OCI-M1 (cell line): ENCODE data around the gene KCNQ1.

Experiments
- DNase-seq: peaks from one replicate; lab custom pipeline; 2025; lab: John Stamatoyannopoulos, UW

Gene KCNQ1

DNA sequence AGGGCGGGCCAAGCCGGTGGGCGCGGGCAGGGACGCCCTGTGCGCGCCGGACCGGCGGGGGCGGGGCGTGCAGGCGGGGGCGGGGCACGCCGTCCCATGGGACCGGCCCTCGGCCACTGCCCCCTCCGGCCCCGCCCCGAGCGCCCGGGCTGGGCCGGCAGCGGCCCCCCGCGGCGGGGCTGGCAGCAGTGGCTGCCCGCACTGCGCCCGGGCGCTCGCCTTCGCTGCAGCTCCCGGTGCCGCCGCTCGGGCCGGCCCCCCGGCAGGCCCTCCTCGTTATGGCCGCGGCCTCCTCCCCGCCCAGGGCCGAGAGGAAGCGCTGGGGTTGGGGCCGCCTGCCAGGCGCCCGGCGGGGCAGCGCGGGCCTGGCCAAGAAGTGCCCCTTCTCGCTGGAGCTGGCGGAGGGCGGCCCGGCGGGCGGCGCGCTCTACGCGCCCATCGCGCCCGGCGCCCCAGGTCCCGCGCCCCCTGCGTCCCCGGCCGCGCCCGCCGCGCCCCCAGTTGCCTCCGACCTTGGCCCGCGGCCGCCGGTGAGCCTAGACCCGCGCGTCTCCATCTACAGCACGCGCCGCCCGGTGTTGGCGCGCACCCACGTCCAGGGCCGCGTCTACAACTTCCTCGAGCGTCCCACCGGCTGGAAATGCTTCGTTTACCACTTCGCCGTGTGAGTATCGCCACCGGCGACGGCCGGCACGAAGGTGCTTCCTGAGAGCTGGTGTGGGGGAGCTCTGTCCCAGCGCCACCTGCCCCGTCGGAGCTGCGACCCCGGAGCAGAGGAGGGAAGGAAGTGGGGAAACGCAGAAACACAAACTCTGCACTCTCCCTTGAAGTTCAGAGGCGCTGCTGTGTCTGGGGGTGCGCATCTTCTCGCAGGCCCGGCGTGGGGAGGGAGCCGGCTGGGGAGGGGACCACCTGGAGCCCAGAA is at the start of gene KCNQ1:
Gene KCNQ1, plus strand, starts transcription at position 188 of the 925 bp plus-strand sequence. Its CDS starts 91 bp downstream, at position 279.
- peak; percentile 71 for DNase-seq

DNA sequence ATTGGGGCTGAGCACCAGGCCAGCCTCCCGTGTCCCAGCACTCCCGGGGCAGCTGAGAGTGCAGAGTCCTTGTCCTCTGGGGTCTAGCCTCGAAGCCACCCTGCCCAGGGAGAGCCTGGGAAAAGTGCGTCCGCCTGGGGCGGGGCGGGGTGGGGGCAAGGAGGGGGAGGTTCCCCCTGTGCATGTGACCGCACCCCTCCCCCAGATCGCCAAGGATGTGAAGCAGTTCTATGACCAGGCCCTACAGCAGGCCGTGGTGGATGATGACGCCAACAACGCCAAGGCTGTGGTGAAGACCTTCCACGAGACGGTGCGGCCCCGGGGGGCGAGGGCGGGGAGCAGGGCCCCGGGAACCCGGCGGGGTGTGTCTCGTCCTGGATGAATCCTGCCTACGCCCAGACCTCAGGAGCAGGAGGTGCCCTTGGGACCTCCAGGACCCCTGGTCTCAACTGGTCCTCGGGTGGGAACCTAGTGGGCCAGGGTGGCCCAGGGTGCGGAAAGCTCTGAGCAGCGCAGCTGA is 49.5 kb upstream of the KCNQ1 start:
- no peak for DNase-seq

GRCh38 chr11:2395856-2396255 is 49.0 kb upstream of the KCNQ1 start:
- no peak for DNase-seq

GRCh38 chr11:2396471-2396870 is 48.3 kb upstream of the KCNQ1 start:
- DNase-seq, result no peak

DNA sequence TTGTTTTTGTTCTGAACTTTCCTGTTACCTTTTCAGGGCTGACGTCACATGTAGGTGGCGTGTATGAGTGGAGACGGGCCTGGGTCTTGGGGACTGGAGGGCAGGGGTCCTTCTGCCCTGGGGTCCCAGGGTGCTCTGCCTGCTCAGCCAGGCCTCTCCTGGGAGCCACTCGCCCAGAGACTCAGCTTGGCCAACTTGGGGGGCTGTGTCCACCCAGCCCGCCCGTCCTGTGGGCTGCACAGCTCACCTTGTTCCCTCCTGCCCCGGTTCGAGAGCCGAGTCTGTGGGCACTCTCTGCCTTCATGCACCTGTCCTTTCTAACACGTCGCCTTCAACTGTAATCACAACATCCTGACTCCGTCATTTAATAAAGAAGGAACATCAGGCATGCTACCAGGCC is 47.8 kb upstream of the KCNQ1 start:
- DNase-seq, result no peak

DNA sequence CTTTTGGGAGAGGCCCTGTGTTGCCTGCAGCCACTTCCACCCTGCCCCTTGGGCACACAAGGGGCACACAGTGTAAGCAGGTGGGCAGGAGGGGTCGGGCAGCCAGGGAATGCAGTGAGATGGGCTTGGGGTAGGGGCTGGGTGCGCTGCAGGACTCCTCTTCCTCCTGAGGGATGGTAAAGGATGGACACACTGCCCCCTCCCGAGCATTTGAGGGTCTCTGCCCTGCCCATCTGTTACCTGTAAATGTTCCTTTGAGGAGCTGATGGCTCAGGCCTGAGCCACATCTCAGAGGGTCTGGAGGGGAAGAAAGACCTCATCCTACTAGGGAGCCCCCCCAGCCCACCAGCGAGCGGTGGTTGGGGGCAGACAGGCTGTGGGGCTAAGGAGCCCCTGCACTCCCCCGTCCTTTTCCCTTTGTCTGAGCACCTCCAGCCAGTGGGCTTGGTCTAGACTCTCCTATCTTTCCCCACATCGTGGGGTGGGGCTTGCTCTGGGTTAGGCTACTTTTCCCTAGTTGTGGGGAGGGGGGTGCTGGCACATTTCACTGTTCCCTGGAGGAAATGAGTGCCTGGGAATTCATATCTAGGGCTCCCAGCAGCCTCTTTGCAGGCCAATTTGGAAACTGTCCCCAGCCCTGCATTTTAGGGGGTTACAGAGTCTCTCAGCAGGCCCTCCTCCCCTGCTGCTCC is 46.0 kb upstream of the KCNQ1 start:
- DNase-seq, result peak; percentile 43

DNA sequence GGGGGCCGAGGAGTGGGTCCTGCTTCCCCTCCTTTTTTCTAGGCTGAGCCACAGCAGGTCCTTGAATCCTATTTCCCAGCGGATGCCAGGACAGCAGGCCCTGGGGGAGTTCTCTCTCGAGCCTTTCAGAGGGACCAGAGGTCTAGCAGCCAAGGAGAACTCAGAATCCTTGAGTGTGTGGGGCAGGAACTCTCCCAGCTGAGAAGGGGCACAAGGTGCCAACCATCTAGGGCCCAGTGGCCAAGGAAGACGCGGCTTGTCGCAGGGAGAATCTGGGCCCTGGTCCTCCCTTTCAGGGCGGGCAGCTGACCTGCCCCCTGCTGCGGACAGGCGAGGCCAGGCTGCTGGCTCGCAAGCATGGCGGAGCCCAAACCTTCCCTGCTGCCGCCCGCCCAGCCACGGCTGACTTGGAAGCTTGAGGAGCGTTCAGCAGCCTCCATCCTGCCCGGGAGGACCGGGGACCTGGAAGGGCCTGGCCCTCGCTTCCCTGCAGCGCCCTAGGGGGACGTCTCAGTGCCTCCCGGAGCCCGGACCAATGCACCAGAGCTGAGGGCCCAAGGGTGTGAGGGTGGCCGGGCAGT is 45.2 kb upstream of the KCNQ1 start:
- peak; percentile 58 for DNase-seq

DNA sequence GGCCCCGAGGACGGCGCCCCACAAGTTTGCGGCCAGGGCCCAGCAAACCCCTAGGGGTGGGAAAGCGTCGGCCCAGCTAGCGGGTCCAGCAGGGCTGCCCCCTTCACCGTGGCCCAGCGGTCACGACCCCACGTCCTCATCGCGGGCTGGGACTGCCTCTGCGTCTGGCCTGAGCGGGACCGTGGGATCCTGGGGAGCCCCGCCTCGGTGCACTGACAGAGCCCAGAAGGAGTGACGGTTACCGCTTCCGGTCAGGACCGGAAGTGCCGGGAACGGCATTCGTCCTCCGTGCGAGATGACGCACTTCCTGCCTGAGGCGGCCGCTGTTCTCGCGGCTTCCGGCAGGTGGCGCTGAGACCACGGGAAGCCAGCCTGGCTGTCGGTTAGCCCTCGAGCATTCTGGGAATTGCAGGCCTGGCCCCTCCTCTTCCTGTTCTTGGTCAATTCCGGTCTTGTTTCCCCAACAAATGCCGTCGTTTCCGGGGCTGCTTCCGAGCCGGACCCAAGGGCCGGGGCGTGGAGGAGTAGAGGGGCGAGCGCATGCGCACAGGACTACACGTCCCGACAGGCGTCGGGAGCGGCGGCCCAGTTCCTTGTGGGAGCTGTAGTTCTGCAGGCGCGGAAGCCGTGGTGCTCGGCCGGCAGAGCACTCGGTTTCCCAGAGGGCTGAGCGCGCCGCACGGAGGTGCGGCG is 44.6 kb upstream of the KCNQ1 start, which contains the start of gene TSSC4:
Gene TSSC4, plus strand, starts transcription at position 682 of the 693 bp plus-strand sequence. CDS start 1,884 bp downstream, outside the sequence.
- peak; percentile 100 for DNase-seq

DNA sequence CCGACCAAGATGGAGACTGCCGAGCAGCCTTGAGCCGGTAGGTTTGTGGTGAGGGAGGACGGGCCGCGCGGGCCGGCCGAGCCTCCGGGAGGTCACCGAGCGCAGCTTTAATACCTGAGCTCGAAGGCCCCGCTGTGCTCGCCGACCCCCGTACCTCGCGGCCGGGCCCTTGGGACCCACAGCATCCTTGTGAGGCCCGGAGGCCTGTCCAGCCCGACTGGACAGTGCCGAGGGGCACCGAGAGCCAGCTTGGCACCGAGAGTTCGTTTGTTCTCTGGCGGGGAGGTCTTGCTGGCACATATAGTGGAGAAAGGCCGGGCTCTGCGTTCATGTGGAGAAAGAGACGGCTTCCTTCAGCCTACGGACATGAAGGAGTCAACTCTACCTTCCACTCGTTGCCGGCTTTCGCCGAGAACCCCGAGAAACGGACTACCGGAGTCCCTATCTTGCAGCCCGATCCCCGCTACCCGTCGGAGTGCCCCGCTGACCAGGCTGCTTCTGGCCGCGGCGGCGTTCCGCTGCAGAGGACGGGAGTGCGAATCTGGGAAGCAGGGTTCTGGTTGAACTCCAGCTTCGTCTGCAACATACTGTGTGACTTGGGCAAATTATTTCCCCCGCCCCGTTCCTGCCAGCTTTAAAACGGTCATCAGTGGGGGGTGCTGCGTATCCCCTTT is 43.9 kb upstream of the KCNQ1 start:
- DNase-seq, result no peak

DNA sequence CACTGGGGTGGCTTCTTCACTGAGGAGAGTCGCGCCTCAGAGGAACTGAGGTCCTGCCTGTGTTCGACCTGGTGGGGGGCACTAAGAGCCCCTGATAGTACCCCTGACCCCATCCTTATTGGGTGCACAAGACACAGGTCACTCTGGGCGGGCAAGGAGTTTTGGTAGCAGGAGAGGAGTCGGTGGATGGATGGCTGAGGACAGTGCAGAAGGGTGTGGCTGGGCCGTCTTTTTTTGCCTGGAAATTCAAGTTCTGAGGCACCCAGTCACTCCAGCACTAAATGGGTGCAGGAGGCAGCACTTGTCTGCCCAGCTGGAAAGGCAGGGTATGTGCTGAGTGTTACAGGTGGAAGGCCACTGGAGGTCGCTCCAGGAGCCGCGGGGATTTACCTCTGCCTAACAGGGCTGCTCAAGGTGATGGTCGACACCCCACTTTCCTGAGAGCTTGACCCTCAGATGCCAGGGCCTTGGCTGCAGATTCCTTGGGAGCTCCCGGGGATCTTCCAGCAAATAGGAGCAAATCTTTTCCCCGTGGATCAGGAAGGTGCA is 43.3 kb upstream of the KCNQ1 start:
- no peak for DNase-seq

- no peak for DNase-seq
Measured at GRCh38 chr11:2402106-2402505, 42.7 kb upstream of the KCNQ1 start.

GRCh38 chr11:2402890-2403645 is 41.7 kb upstream of the KCNQ1 start:
- no peak for DNase-seq

GRCh38 chr11:2404735-2405196 is 40.0 kb upstream of the KCNQ1 start:
- DNase-seq, result no peak

DNA sequence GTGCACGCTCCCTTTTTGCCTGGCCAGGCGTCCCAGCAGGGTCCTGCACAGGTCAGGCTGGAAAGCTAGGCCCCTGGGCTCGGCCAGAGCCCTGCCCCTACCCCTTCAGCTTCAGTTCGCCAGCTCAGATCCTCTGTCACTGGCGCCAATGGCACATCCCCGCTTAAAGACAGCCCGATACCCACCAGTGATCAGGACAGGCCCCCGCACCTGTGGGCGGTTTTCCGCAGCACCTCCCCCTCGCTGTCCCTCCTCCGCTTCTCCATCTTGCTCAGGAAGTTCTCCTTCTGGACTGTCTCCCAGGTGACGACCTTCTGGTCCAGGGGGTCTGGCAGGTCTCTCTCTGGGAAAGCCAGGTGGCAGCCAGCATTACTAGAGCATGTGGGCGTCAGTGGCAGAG is 38.4 kb upstream of the KCNQ1 start:
- DNase-seq, result no peak

- DNase-seq, result no peak
Measured at GRCh38 chr11:2406878-2407410, 37.9 kb upstream of the KCNQ1 start.

DNA sequence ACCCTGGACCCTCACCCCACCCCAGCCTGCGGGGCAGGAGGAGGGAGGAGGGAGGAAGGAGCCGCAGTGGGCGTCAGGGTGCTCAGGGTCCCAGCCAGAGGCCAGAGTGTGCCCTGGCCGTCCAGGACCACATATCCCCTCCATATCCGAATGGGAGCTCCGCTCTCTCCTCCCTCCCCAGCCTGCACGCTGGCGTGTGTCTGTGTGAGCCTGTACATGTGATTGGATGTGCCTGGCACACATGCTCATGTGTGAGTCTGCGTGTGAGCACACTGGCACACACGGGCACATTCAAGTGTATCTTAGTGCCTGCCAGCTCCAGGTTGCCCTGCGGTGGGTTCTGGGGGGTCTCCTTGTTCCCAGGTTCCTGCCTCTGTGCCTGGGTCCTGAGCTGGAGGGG is 36.1 kb upstream of the KCNQ1 start:
- no peak for DNase-seq

DNA sequence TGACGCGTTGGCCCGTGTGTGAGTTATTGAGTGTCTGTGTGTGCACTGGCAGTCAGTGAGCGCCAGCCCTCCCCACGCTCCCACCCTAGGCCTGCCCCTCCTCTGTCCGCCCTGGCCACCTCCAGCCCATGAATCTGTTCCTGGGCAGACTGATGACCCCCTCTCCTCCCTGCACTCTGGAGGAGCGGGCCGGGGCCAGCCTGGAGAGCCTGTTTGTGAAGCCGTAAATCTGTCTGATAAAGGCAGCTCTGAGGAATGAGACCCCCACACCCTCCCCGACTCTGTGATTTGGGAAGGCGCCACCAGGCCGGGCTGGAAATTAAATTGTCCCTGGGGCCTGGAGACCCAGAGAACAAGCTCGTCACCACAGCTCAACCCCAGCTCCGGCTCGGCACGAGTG is 35.7 kb upstream of the KCNQ1 start:
- no peak for DNase-seq

- no peak for DNase-seq
Measured at GRCh38 chr11:2409611-2410468, 35.0 kb upstream of the KCNQ1 start.

DNA sequence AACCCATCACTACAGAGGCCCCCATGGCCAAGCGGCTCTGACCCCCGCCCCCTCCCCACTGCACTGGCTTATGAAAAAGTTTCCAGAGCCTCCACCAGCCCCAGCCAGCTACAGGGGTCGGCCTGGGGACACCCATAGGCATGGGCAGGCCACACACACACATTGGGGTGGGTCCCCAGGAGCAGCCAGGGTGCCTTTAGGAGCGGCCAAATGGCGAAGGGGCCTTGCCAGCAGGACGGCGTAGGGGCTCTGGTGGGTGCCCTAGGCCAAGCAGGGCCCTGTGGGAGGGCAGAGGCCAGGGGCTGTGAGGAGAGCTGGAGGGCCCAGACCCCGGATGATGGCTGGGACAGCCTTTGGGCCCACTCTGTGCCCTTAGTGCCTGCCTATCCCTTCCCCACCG is 34.2 kb upstream of the KCNQ1 start:
- DNase-seq, result no peak
